A673 (cell line): Measurements from ENCODE around the gene PNMA8C.

Experiments
- CTCF ChIP-seq: fragments of 300-800, 200-600 bp; sonication (generic); conservative IDR thresholded peaks from 2 replicates; pipeline ENCODE4 v1.5.1; 2017; ENCODE audit warnings: low read depth, mild to moderate bottlenecking, antibody characterized with exemption, low read length, moderate library complexity, mixed read lengths
- EZH2 ChIP-seq: fragments of 200-600 bp; sonication (generic); IDR thresholded peaks from 2 replicates; pipeline ENCODE4 v1.6.1; 2017; ENCODE audit warnings: borderline replicate concordance, low read depth, mild to moderate bottlenecking, mixed read lengths, antibody characterized with exemption, low read length; ENCODE audit not compliant: poor library complexity, severe bottlenecking

- TF ChIP-seq EZH2 (no peak), CTCF (no peak)
Measured at GRCh38 chr19:46471116-46471733, 42.5 kb upstream of the PNMA8C start, which contains the start of gene PNMA8A.
